ENCODE data around the gene ANKRD6.
"Not testable (repeated sequence)": the region's sequence is repeated elsewhere in the genome, so short reads cannot be mapped to it uniquely, and the experiment has no call there.

The ANKRD6 gene

DNA sequence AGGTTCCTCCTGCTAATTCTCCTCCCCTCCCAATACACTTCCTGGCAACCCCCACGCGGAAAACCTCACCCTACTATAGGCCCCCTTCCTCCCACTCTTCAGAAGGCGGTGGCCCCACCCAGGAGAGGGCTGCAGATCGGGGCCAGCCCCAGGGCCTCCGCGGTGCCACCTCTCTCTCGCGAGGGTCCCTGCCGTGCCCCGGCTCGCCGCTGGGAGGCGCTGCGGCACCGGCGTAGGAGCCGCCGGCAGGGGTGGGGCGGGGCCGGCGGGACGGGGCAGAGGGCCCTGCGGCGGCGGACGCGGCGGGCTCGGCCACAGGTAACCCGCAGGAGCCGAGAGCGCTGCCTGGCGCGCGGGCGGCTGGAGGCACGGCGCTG lies at the start of gene ANKRD6:
Gene ANKRD6 (plus strand): TSS at position 278 of the 377 bp plus-strand sequence. CDS start 133,825 bp downstream, outside the sequence.
- DNase-seq = peak; percentile 70

DNA sequence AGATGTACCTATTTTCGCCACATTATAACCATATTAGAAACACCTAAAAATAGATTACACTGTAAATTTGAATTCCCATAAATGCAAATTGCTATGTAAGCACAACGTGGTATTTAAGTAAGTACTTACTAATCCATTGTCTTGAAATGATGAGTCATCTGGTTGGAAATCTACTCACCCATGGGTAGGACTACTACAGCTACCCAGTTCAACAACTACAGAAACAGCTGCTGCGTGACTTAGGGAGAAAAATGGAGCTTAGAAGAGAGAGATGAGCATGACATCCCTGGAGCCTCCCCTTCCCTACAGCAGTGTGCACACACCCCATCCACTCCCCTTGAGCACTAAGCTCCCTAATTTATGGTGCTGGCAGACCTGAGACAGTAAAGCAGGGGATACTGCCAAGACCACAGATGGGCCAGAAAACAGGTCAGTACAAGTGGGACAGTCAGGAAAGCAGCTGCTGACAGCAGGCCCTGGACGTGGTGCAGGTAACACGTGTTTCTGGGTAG lies 47.7 kb upstream of the ANKRD6 start:
- DNase-seq = no peak

DNA sequence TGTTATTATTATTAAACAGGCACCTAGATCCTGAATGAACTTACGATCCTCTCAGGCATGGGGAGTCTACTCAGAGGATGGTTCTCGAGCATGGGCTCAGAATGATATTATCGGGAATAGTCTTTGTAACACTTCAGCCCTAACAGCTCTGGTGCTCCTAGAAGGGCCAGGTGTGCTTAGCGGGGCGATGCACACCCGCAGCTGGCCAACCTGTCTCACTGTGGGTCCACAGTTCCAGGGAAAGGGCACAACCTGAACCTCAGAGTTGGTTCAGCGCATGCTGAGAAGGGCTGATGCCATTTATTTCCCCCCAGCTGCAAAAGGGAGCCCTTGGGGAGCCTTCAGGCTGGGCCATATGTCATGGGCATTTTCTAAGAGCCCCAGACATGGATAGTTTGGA lies 47.1 kb upstream of the ANKRD6 start:
- DNase-seq = no peak

DNA sequence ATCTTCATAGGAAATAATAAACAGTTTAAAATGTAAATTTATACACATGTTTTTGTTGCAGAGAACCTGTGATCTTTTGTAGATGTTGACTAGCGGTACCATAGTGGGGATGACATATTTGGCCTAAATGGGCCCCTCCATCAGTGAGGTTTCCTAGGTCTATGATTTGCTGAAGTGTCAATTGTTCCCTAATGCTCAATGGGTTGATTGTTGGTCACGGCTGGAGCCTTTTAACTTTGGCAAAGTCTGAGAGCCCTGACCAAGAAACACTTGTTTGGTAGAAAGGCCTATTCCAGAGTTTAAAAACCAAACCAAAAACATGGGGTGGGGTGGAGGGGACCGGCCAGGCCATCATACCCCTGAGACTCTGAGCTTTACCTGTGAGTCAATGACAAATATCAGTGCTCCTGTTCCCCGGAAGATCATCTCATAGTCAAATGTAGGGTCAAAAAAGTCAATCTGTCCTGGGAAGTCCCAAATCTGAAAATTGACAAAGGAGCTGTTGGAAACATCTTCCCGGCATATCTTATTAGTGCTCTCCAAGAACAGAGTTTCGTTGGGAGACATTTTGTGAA lies 45.9 kb upstream of the ANKRD6 start:
- no peak for DNase-seq

DNA sequence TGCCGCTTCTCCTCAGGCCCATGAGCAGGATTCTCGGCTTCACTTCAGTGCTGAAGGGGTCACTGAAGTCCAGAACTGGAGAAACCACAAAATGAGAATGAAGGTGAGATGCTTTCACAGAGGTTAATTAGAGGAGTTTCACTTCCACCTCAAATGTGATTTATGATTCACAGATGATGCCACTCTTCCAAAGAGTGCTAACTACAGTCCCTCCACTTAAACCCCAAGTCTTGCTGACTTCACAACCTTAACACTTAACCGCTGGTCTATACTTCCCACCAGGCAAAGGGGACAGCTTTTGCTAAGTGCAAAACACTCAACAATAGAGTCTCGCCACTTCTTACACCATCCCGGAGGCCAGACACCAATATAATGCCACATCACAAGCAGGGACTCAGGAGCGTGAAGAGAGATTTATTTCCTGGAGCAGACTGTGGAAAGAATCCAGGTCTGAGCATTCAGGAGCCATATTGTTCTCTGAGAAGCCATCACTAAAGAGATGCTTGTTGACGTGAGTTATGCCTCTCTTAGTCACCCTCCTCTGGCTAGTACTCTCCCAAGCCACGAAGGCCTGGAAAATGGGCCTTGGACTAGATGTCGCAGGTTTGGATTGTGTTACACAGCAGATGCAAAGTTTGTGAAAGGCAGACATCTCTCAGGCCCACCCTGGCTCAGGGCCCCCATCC lies 45.3 kb upstream of the ANKRD6 start:
- no peak for DNase-seq

DNA sequence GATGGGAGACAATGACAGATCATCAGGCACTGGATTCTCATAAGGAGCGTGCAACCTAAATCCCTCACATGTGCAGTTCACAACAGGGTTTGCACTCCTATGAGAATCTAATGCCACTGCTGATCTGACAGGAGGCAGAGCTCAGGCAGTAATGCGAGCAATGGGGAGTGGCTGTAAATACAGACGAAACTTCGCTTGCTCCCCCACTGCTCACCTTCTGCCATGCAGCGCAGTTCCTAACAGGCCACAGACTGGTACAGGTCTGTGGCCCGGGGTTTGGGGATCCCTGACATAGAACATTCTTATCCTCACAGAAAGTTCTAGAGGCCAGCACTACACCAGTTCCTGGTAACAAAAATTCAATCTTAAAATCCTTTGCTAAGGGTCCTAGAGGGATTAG lies 44.1 kb upstream of the ANKRD6 start:
- DNase-seq = no peak

DNA sequence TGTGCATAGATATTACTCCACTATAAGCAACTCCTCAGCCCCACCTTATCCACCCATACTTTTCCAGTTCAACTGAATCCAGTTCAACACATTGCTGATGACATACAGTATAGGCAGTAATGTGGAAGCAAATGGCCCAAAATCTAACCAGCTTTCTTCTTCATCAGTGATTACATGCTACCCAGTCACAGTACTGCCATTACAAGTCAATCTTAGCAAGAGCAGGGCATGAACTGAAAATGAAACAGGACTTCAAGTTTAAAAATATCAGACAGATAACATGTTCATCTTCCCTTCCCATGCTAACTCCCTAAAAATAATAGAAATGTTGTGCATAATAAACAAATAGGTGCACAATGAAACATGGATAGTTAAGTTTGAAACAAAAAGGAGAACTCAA lies 40.1 kb upstream of the ANKRD6 start:
- no peak for DNase-seq

DNA sequence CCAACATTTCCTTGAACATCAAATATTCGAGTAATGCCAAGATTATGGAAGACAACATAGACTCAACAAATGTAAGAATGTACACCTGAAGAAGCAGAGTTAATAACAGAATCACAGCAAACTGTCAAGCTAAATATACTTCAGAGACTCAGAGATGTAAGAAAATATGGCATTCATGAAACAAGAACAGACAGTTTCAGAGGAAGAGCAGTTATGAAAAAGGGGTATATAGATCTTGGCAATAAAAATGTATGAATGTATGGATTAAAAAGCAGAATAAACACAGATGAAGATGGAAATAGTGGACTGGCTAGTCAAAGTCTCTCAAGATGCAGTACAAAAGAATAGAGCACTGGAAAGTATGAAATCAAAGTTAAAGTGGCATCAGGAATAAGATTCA lies 39.3 kb upstream of the ANKRD6 start:
- no peak for DNase-seq

DNA sequence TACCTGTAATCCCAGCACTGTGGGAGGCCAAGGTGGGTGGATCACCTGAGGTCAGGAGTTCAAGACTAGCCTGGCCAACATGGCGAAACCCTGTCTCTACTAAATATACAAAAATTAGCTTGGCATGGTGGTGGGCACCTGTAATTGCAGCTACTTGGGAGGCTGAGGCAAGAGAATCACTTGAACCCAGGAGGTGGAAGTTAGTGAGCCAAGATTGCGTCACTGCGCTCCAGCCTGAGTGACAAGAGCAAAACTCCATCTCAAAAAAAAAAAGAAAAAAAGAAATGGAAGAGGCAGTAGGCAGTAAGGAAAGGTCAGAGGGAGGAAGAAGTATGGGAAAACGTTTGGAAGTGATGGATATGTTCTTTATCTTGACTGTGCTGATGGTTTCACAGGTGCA lies 35.1 kb upstream of the ANKRD6 start:
- DNase-seq = not testable (repeated sequence)

DNA sequence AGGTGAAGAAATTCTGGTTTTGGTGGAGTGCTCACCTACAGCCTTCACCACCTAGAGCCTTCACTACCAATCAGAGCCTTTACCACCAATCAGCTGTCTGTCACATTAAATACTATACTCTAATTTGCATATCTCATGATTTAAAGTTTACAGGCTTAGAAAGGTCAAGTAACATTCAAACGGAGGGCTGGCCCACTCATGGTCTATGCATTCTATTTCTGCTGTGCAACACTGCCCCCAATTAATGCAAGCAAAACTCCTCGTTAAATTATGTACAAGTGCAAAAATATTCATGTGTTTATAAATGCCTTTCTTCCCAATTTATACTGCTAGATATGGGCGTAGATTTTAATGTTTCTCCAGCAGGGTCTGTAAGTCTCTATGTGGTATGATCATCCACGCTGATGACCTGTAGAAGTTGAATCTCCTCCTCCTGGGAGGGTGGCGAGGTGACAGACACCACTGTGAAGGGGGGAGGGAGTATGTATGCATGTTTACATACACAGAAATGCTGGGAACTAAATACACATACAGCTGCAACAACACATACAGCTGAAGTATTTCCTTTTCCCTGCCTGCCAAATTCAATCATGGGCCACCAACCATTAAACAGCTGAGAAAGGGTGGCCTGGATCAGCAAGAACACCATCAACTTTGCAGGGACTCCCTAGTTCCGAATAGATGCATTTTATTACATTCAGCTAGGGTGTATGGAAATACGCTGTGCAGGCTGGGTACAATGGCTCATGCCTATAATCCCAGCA lies 34.0 kb upstream of the ANKRD6 start:
- DNase-seq = no peak

DNA sequence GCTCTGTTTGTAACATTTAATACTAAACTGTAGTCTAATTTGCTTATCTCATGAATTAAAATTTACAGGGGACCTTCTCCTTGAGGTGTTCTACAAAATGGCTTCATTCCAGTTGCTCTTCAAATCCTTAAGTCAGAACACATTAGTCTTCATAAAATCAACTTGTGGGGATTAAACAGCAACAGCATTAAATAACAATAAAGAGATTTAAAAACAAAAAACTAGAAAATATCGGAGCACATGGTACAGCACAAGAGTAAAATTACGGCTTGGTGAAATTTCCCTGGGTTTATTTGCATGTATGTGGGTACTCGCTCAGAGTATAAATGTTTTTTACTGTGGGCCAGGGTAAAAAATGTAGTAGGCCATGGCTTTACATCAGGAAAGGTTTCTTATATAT lies 32.9 kb upstream of the ANKRD6 start:
- DNase-seq = no peak

DNA sequence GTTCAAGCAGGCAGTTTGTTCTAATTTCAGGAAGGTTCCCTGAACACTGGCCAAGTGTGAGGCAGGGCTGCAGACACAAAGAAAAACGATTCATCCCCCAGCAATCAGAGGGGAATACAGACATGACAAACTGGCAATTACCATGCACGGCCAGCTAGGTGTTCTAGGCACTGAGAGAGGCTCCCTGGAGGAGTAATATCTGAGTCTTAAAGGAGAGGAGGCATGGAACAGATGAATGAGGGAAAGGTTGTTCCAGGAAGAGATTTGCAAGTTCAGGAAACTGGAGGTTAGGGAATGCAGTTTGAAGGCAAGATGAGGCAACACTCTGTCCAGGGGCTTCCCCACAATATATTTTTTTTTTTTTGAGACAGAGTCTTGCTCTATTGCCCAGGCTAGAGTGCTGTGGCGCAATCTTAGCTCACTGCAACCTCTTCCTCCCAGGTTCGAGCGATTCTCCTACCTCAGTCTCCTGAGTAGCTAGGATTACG lies 32.0 kb upstream of the ANKRD6 start:
- DNase-seq = peak; percentile 19

DNA sequence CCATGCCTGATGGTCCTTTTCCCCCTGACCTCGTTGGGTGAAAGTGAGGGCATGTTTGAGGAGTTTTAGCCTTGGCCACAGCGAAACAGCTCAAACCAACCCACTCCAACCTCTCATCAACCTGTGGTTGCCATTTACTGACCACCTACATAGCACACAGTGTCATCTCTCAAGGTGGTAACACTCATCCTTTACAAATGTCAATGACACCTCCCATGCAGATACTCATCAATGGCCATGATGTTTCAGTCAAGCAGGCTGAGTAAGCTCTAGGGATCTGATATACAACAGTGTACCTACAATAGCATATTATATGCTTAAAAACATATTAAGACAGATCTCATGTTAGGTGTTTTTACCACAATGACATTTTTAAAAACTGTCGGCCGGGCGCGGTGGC lies 30.2 kb upstream of the ANKRD6 start:
- DNase-seq = no peak

DNA sequence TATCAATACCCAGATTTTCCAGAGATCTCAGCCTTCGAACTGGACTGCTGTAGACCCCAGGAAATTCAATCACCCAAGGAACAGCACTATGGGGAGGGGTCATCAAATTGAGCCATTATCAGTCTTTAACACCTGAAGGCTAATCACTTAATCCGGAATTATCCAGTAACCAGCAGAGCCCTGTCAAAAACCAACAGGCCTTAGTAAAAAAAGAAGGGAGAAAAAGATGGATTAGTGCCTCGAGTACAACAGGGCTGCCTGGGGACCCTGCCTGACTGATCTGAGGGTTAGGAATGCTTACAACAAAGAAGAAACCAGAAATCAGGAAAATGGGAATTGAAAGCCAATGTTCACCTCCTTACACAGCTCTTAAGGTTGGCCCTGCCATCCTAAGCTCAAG lies 28.4 kb upstream of the ANKRD6 start:
- DNase-seq = no peak

DNA sequence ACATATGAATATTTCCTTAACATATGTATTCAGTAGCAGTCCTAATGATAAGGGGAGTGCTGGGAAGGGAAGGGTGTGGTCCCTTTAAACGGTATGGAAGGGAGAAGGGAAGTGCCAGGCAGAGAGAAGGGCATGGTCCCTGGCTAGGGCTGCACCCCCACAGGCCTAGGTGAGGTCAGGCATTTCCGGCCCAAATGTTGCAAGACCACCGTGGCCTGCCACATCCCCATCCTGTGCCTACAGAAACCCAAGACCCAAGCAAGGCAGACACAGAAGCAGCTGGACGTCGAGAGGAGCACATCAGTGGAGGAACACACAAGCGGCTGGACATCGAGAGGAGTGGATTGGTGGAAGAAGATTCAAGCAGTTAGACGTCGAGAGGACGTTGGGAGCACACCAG lies 26.8 kb upstream of the ANKRD6 start:
- no peak for DNase-seq

DNA sequence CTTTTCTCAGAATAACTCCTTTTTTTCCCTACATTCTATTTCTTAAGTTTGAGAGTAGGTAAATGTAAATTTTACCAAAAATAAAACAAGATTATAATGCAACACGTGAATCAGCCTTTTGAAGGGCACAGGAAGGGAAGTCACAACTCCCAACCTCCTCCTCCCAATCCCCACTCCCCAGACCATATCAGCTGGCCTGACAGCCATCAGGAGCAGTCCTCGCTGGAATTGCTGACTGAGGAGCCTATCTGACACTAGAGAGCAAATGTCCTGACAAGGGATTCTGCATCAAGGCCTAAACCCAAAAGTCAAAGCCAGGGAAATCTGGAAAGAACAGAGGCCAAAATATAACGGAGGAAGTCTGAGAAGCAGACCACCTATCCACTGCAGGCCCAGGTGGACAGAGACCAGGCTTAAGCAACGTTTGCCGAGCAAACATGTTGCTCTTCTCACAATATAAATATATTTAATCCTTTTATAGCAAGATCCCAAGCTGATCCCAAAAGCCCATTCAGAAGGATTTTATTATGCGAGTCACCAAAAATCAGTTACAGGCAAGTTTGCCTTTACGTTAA lies 23.4 kb upstream of the ANKRD6 start:
- no peak for DNase-seq

DNA sequence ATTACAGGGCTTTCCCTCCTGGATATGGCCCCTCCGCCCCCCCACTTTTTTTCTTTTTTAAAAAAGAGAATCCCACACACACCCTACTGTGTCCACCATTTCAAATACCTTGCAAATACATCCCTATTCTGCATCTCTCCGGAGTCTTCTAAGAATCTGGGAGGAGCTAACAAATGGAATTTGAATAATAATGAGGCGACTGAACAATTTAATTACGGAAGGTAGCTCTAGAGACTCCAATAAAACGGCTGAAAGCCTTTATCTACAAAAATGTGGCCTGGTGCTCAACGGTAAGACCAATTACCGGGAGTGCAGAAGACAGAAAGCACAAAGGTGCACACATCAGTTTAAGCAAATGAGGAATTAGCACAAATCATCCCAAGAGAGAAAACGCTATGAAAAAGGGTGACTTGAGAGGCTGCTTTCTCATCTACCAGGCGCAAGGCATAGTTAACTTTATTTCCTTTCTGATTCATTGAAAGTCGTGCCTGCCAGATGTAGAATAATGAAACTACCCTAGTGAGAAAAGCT lies 22.7 kb upstream of the ANKRD6 start:
- DNase-seq = no peak

DNA sequence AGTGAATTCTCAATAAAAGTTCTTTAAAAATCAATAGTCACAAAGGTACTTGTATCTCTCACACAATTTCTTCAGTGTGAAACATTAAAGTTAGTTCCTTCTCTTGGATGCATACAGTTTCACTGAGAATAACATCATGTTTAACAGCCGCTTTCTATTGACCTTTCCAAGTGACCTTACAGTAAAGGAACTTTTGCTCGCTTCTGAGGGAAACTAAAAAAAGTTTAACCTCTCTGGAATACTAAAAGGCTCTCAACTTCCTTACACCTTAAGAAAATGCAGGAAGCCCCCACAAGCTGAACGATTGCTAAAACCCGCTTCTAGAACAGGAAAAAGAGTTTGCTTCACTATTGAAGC lies 22.2 kb upstream of the ANKRD6 start:
- no peak for DNase-seq

DNA sequence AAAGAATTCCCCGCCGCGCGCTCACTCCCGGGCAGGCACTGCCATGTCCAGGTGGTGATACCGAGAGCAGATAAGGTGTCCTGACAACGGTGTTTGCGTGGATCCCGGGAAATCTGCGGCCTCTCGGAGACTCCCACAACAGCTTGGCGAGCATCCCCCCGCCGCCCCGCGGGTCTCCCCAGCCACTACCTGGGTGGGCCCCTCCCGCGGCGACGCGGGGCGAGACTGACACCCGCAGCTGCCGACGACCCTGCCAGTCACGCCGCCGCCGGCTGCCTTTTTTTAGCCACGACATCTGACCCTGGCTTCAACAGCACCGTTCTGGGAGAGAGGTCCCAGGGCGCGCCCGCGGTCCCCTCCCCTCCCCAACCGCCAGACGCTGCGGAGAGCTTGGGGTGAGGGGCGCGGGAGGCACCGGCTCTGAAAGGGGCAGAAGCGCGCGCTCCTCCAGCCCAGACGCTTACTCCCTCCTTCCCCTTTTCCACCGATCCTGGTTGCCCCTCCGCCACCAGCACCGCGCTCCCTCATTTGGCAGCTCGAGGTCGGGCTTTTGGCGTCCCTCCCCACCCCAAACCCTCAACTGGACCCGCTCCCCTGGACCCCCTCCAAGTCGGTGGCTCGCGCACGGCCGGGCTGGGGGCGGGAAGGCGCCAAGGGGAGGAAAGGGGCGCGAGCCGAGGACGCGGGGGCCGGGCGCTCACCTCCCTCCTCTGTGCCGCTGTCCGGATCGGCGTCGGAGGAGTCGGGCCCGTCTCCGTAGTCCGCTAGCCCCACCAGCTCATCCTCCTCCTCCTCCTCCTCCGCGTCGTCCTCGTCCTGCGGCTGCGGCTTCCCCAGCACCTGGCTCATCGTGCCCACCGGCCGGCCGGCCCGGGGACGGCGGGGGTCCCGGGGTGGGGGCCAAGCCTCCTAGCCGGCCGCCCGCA lies 21.5 kb upstream of the ANKRD6 start:
- no peak for DNase-seq

DNA sequence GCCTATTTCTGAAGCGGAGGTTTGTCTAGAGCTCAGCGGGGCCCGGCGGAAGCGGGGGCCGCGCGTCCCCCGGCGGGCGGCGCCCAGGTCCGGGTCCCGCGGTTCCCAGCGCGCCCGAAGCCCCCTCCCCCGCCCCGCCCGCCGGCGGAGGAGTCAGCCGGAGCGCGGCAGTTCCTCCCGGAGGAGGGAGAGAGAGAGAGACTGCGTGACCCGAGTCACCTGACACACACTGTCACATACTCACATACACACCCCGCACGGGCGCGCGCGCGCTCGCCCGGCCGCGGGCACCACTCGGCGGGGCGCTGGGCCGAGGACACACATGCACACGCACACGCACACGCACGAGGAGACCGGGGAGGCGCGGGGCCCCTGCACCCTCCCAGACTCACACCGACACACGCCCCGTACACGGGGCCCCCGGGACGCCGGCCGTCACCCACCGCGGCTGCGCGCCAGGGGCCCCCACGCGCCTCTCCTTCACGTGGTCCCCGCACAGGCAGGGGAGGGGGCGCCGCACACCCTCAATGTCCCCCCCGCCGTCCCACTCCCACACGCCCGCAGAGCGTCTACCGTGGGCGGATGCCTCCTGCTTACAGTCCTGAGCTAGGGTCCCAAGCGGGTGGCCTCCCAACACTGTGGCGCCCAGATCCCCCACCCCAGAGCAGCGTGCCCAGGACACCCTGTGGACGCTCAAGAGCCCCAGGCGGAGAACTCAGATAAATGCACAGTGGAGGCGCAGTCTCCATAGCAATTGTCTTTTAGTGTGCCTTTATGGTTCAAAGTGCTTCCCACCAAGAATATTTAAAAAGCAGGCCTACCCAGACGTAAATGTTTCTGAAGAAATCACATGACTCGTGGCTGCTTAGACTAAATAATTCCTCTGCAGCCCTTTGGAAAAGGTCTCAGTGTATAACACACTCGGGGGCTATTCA lies 20.6 kb upstream of the ANKRD6 start, which contains the start of gene RRAGD:
Gene RRAGD (minus strand): TSS at position 203 of the 935 bp plus-strand sequence. CDS start 280 bp downstream, outside the sequence.
- DNase-seq = peak; percentile 79

DNA sequence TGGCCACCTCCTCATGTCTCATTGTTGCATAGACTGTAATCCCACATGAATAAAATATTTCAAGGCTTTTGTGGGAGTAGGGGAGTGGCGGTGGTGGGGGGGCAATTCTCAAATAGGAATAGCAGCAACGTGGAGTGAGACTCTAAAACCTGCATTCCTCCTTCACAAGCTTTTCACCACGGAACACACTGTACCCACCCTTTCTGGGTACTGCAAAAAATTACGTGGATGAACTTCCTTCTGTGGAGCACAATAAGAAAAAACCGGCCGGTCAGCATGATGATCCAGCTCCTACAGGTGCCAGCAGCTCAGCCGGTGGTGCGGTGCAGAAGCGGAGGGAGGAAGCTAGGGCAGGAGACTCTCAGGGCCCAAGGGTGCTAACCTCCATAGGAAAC lies 19.9 kb upstream of the ANKRD6 start:
- DNase-seq = no peak

Data from midbrain (tissue), 1 donor.